Endodermal cell (in vitro differentiated cells): ENCODE measurements around the gene GPR18. TPM values are rescaled to one million over a fixed set of nuclear protein-coding genes. Genes with fewer than 3 reads are reported as not detected.

Experiments
- DNase-seq: peaks from one replicate; pipeline ENCODE4 v3.0.0-alpha.2; 2017
- H3K27ac ChIP-seq: 2 replicates; pipeline ENCODE4 v1.5.1; 2013; ENCODE audit warnings: mild to moderate bottlenecking, low read depth, low read length, moderate library complexity
- H3K27me3 ChIP-seq: 2 replicates; pipeline ENCODE4 v1.6.1; 2013; ENCODE audit warnings: mild to moderate bottlenecking, low read length, moderate library complexity; ENCODE audit not compliant: insufficient read depth, control insufficient read depth, poor library complexity, severe bottlenecking
- H3K36me3 ChIP-seq: 2 replicates; pipeline ENCODE4 v1.7.0; 2013; ENCODE audit warnings: mild to moderate bottlenecking, low read length, moderate library complexity; ENCODE audit not compliant: control insufficient read depth, insufficient read depth
- H3K4me1 ChIP-seq: one replicate; pipeline ENCODE4 v1.7.0; 2013; ENCODE audit warnings: low read length; ENCODE audit not compliant: control insufficient read depth, insufficient read depth
- H3K4me3 ChIP-seq: 2 replicates; pipeline ENCODE4 v1.5.1; 2013; ENCODE audit warnings: mild to moderate bottlenecking, low read length, moderate library complexity
- H3K9ac ChIP-seq: 2 replicates; pipeline ENCODE4 v1.6.1; 2013; ENCODE audit warnings: mild to moderate bottlenecking, low read length, moderate library complexity; ENCODE audit not compliant: poor library complexity, severe bottlenecking; ENCODE audit errors: extremely low read depth
- H3K9me3 ChIP-seq: 2 replicates; pipeline ENCODE4 v1.6.1; 2013; ENCODE audit warnings: mild to moderate bottlenecking, low read length, moderate library complexity; ENCODE audit not compliant: control insufficient read depth
- H3K27ac Mint-ChIP-seq: 2 replicates; pipeline ENCODE4 v1.8.0; 2020; ENCODE audit warnings: mixed read lengths
- H3K27me3 Mint-ChIP-seq: 2 replicates; pipeline ENCODE4 v1.8.0; 2021; ENCODE audit warnings: mild to moderate bottlenecking, mixed read lengths; ENCODE audit not compliant: insufficient read depth
- H3K36me3 Mint-ChIP-seq: 2 replicates; pipeline ENCODE4 v1.8.0; 2020; ENCODE audit warnings: low read depth, mixed read lengths
- H3K4me1 Mint-ChIP-seq: 2 replicates; pipeline ENCODE4 v1.8.0; 2020; ENCODE audit warnings: mixed read lengths
- H3K4me3 Mint-ChIP-seq: 2 replicates; pipeline ENCODE4 v1.8.0; 2020; ENCODE audit warnings: mild to moderate bottlenecking, moderate library complexity, mixed read lengths
- H3K9me3 Mint-ChIP-seq: 2 replicates; pipeline ENCODE4 v1.8.0; 2020; ENCODE audit warnings: mild to moderate bottlenecking, mixed read lengths
- CTCF ChIP-seq: fragments of 200-600 bp; sonication (generic); conservative IDR thresholded peaks from 2 replicates; pipeline ENCODE4 v1.5.0; 2021; ENCODE audit warnings: antibody characterized with exemption, mild to moderate bottlenecking
- WGBS, 2 experiments: methylation state at CpG; one replicate each; pipeline versions ENCODE4 v1.1.5 to v1.1.7; 2013; ENCODE audit warnings: missing lambda C conversion rate in 2 of 2, mixed read lengths in 1 of 2; ENCODE audit not compliant: insufficient coverage in 1 of 2, insufficient read length in 1 of 2; 5-methylcytosine and 5-hydroxymethylcytosine counted together
- total RNA-seq, 2 donors: library from RNA; stranded (reverse); fragmentation: NEBNext Ultra II Directional in 1 of 2; extraction: Animal tissue kit (Norgen Biotek cat#: 25700) in 1 of 2; gene quantifications; 2 replicates in 1 of 2; 3 replicates in 1 of 2; pipeline ENCODE4 v1.2.1, GENCODE V29; 2021

The GPR18 gene
- total RNA-seq, 2 donors from 2014 or later = not detected

DNA sequence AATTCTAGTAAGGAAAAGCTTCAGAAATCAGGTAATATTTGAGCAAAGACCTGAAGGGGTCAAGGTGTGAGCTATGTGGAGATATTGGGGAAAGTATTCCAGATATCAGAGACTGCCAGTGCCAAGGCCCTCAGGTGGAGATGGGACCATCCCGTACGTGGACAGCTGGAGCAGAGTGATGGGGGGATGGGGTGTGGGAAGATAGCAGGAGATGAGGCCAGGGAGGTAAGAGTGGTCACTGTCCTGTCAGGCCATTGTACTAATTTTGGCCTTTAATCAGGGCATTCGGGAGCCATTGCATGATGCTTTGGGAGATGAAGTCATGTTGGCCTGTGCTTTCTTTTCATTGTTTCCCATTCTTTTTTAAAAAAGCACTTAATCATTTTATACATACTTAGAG is 13.1 kb upstream of the GPR18 start:
- Mint-ChIP-seq H3K36me3 (peaks cover 21% of the 10 kb centered on the region), H3K27ac (no peak overlapping the region), H3K27me3 (no peaks in the 10 kb centered on the region), H3K9me3 (peaks cover 6% of the 10 kb centered on the region), H3K4me1 (peaks cover 27% of the 10 kb centered on the region), H3K4me3 (no peak overlapping the region)
- no peak for DNase-seq
- Histone ChIP-seq H3K9ac (no peak overlapping the region), H3K9me3 (peaks cover 10% of the 10 kb centered on the region), H3K27me3 (no peaks in the 10 kb centered on the region), H3K4me1 (peaks cover 6% of the 10 kb centered on the region), H3K27ac (no peak overlapping the region), H3K4me3 (no peak overlapping the region), H3K36me3 (peaks cover 20% of the 10 kb centered on the region)
- TF ChIP-seq CTCF = no peak
- 90 to 94% methylated on average over 2 to 3 of the region's 3 CpGs for WGBS, 2 experiments

GRCh38 chr13:99270518-99270917 is 12.3 kb upstream of the GPR18 start:
- Mint-ChIP-seq H3K36me3 (peaks cover 21% of the 10 kb centered on the region), H3K27me3 (no peaks in the 10 kb centered on the region), H3K4me3 (no peak overlapping the region), H3K9me3 (peaks cover 6% of the 10 kb centered on the region), H3K4me1 (peaks cover 23% of the 10 kb centered on the region), H3K27ac (no peak overlapping the region)
- DNase-seq = no peak
- Histone ChIP-seq H3K9ac (no peak overlapping the region), H3K4me1 (peaks cover 6% of the 10 kb centered on the region), H3K36me3 (peaks cover 15% of the 10 kb centered on the region), H3K27ac (no peak overlapping the region), H3K4me3 (no peak overlapping the region), H3K9me3 (peaks cover 10% of the 10 kb centered on the region), H3K27me3 (no peaks in the 10 kb centered on the region)
- no peak for TF ChIP-seq CTCF
- WGBS, 2 experiments = 95 to 98% methylated on average over 2 of the region's 2 CpGs

DNA sequence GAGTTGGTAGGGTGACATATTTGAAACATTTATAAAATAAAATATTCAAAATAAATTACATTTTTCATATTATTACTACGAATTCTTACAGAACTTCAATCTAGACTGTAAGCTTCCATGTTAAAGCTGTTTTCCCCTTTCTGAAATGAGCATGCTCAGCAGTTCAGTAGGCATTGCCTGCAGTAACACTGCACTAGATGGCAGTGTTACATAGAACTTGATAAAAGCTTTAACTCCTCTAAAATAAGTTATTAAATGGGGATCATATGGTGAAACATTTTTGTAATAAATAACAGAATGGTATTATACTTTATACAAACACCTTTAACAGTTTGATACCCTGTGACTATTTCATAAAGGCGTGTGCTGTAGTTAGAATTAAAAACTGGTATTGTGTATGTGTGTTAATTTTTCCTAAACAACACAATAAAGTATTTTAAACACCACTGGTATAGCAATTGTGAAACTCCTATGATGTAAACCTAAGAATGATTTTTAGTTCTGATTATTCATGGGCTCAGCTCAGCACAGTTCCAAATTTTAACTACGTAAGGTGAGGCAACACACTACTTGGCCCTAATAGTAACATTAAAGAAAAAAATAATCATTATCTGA is 11.6 kb upstream of the GPR18 start:
- no peak overlapping the region for H3K27ac ChIP-seq
- peaks cover 21% of the 10 kb centered on the region for H3K36me3 Mint-ChIP-seq
- peaks cover 15% of the 10 kb centered on the region for H3K36me3 ChIP-seq
- no peak overlapping the region for H3K4me3 ChIP-seq
- peak; percentile 85 for TF ChIP-seq CTCF
- DNase-seq = no peak
- peaks cover 3% of the 10 kb centered on the region for H3K4me1 ChIP-seq
- no peak overlapping the region for H3K4me3 Mint-ChIP-seq
- no peak overlapping the region for H3K27ac Mint-ChIP-seq
- WGBS, 2 experiments = 71 to 95% methylated on average over 1 to 2 of the region's 3 CpGs
- H3K27me3 Mint-ChIP-seq = no peaks in the 10 kb centered on the region
- peaks cover 6% of the 10 kb centered on the region for H3K9me3 Mint-ChIP-seq
- peaks cover 17% of the 10 kb centered on the region for H3K4me1 Mint-ChIP-seq
- peaks cover 10% of the 10 kb centered on the region for H3K9me3 ChIP-seq
- H3K27me3 ChIP-seq = no peaks in the 10 kb centered on the region
- H3K9ac ChIP-seq = no peak overlapping the region
